HG02588 (cell line): ENCODE measurements around the gene CLDN1.

Experiments used
- ATAC-seq: cut with Tn5 transposase; IDR thresholded peaks from one replicate; pipeline ENCODE4 v1.9.1; 2021; ENCODE audit warnings: mild to moderate bottlenecking, moderate library complexity; ENCODE audit not compliant: unreplicated experiment

CLDN1 gene

GRCh38 chr3:190336516-190337189, 14.4 kb upstream of the CLDN1 start:
- ATAC-seq: no peak

GRCh38 chr3:190333961-190334360, 11.7 kb upstream of the CLDN1 start:
- no peak for ATAC-seq

GRCh38 chr3:190330936-190331734, 8.9 kb upstream of the CLDN1 start:
- no peak for ATAC-seq

GRCh38 chr3:190326930-190327329, 4.7 kb upstream of the CLDN1 start:
- ATAC-seq: no peak

GRCh38 chr3:190326361-190326760, 4.1 kb upstream of the CLDN1 start:
- no peak for ATAC-seq

- ATAC-seq: no peak
These were observed 3.7 kb upstream of the CLDN1 start for GRCh38 chr3:190325923-190326322.

- no peak for ATAC-seq
These were observed 990 bp upstream of the CLDN1 start for GRCh38 chr3:190323246-190323626.

GRCh38 chr3:190322604-190323245, 479 bp upstream of the CLDN1 start:
- ATAC-seq: no peak

- no peak for ATAC-seq
These were observed 1.5 kb downstream of the CLDN1 start for GRCh38 chr3:190320594-190321362.

GRCh38 chr3:190319660-190320059, 2.6 kb downstream of the CLDN1 start:
- ATAC-seq: no peak

GRCh38 chr3:190318666-190319065, 3.6 kb downstream of the CLDN1 start:
- no peak for ATAC-seq

GRCh38 chr3:190314741-190315140, 7.5 kb downstream of the CLDN1 start:
- no peak for ATAC-seq

- no peak for ATAC-seq
These were observed 12.8 kb downstream of the CLDN1 start for GRCh38 chr3:190309414-190309813.

- ATAC-seq: no peak
These were observed 14.1 kb downstream of the CLDN1 start for GRCh38 chr3:190308154-190308553.

GRCh38 chr3:190307164-190307545, 15.1 kb downstream of the CLDN1 start:
- no peak for ATAC-seq

- ATAC-seq: no peak
These were observed 15.6 kb downstream of the CLDN1 start for GRCh38 chr3:190306513-190307163.

GRCh38 chr3:190306026-190306425, 16.2 kb downstream of the CLDN1 start:
- no peak for ATAC-seq

- no peak for ATAC-seq
These were observed 16.8 kb downstream of the CLDN1 start for GRCh38 chr3:190305406-190305805.

GRCh38 chr3:190303884-190304283, 18.4 kb downstream of the CLDN1 start:
- no peak for ATAC-seq

- no peak for ATAC-seq
These were observed 19.9 kb downstream of the CLDN1 start for GRCh38 chr3:190302212-190302867.
